Trophoblast cell (in vitro differentiated cells and primary cell): Measurements from ENCODE around the gene POTEB3. TPM values are rescaled to one million over a fixed set of nuclear protein-coding genes. Genes with fewer than 3 reads are reported as not detected.
"Not testable (repeated sequence)": the region's sequence is repeated elsewhere in the genome, so short reads cannot be mapped to it uniquely, and the experiment has no call there.

Source experiments
- DNase-seq, 2 donors: peaks; one replicate each; pipeline ENCODE4 v3.0.0-alpha.2; 2016
- H2AFZ ChIP-seq: 2 replicates; pipeline ENCODE4 v1.6.1; 2013; ENCODE audit warnings: low read length, moderate library complexity, mild to moderate bottlenecking; ENCODE audit not compliant: insufficient read depth, poor library complexity
- H2AK5ac ChIP-seq: 2 replicates; pipeline ENCODE4 v1.6.1; 2013; ENCODE audit warnings: mild to moderate bottlenecking, low read length
- H2BK120ac ChIP-seq: 2 replicates; pipeline ENCODE4 v1.6.1; 2013; ENCODE audit warnings: low read length, mild to moderate bottlenecking, moderate library complexity; ENCODE audit not compliant: insufficient read depth, poor library complexity
- H2BK12ac ChIP-seq: 2 replicates; pipeline ENCODE4 v1.6.1; 2013; ENCODE audit warnings: mild to moderate bottlenecking, low read length, moderate library complexity
- H2BK5ac ChIP-seq: 2 replicates; pipeline ENCODE4 v1.6.1; 2013; ENCODE audit warnings: low read length, low read depth, moderate library complexity, mild to moderate bottlenecking; ENCODE audit not compliant: poor library complexity
- H3K14ac ChIP-seq: 2 replicates; pipeline ENCODE4 v1.6.1; 2013; ENCODE audit warnings: mild to moderate bottlenecking, low read length
- H3K18ac ChIP-seq: 2 replicates; pipeline ENCODE4 v1.6.1; 2013; ENCODE audit warnings: mild to moderate bottlenecking, low read length
- H3K23ac ChIP-seq: 2 replicates; pipeline ENCODE4 v1.6.1; 2013; ENCODE audit warnings: low read length
- H3K27ac ChIP-seq: 2 replicates; pipeline ENCODE4 v1.5.1; 2013; ENCODE audit warnings: low read depth, mild to moderate bottlenecking, inconsistent platforms, low read length, moderate library complexity
- H3K27me3 ChIP-seq: 2 replicates; pipeline ENCODE4 v1.6.1; 2013; ENCODE audit warnings: inconsistent platforms, mild to moderate bottlenecking, low read length, moderate library complexity; ENCODE audit not compliant: insufficient read depth
- H3K36me3 ChIP-seq, 2 experiments: 1 replicate in 1 of 2; 2 replicates in 1 of 2; pipeline ENCODE4 v1.6.1; 2013; ENCODE audit warnings: low read length in 2 of 2, mild to moderate bottlenecking in 2 of 2, moderate library complexity in 1 of 2; ENCODE audit not compliant: insufficient read depth in 2 of 2, control insufficient read depth in 1 of 2
- H3K4ac ChIP-seq: 2 replicates; pipeline ENCODE4 v1.6.1; 2013; ENCODE audit warnings: low read depth, mild to moderate bottlenecking, low read length, moderate library complexity
- H3K4me1 ChIP-seq, 2 experiments: 1 replicate in 1 of 2; 2 replicates in 1 of 2; pipeline ENCODE4 v1.6.1; 2013; ENCODE audit warnings: low read length in 2 of 2, mild to moderate bottlenecking in 2 of 2, moderate library complexity in 1 of 2; ENCODE audit not compliant: insufficient read depth in 2 of 2, control insufficient read depth in 1 of 2
- H3K4me2 ChIP-seq: 2 replicates; pipeline ENCODE4 v1.6.1; 2013; ENCODE audit warnings: inconsistent platforms, mild to moderate bottlenecking, low read length, moderate library complexity
- H3K4me3 ChIP-seq: 2 replicates; pipeline ENCODE4 v1.5.1; 2013; ENCODE audit warnings: mild to moderate bottlenecking, low read depth, low read length, inconsistent platforms
- H3K79me1 ChIP-seq: one replicate; pipeline ENCODE4 v1.6.1; 2013; ENCODE audit warnings: low read length
- H3K79me2 ChIP-seq: 2 replicates; pipeline ENCODE4 v1.6.1; 2013; ENCODE audit warnings: low read length, mild to moderate bottlenecking; ENCODE audit not compliant: control insufficient read depth, insufficient read depth, poor library complexity
- H3K9ac ChIP-seq: 2 replicates; pipeline ENCODE4 v1.6.1; 2013; ENCODE audit warnings: mild to moderate bottlenecking, low read length
- H3K9me3 ChIP-seq: 2 replicates; pipeline ENCODE4 v1.6.1; 2013; ENCODE audit warnings: low read depth, mild to moderate bottlenecking, control low read depth, inconsistent platforms, low read length; ENCODE audit not compliant: insufficient read depth
- H4K12ac ChIP-seq: 2 replicates; pipeline ENCODE4 v1.6.1; 2013; ENCODE audit warnings: low read depth, mild to moderate bottlenecking, low read length, moderate library complexity
- H4K8ac ChIP-seq: 2 replicates; pipeline ENCODE4 v1.6.1; 2013; ENCODE audit warnings: low read depth, mild to moderate bottlenecking, low read length, moderate library complexity
- H4K91ac ChIP-seq: one replicate; pipeline ENCODE4 v1.6.1; 2013; ENCODE audit warnings: low read depth, mild to moderate bottlenecking, low read length, moderate library complexity
- WGBS: extraction: QIAGEN DNeasy Blood & Tissue Kit; methylation state at CpG from one replicate; pipeline ENCODE4 v1.1.7; 2013; ENCODE audit warnings: missing lambda C conversion rate; ENCODE audit not compliant: insufficient read length, insufficient coverage; ENCODE audit errors: extremely low coverage; 5-methylcytosine and 5-hydroxymethylcytosine counted together
- polyA plus RNA-seq: library from polyadenylated mRNA; stranded (reverse); fragments of 200-250 nt; gene quantifications from 2 replicates; pipeline ENCODE4 v1.2.3, GENCODE V29; 2013

The POTEB3 gene
- not detected in 2 replicates for polyA plus RNA-seq

GRCh38 chr15:21440399-21440798, at the start of gene POTEB3:
Gene POTEB3 (minus strand): TSS chr15:21440499. CDS start chr15:21440011, 488 bp downstream.
- not testable (repeated sequence) for H3K4ac ChIP-seq, H2BK120ac ChIP-seq, H3K18ac ChIP-seq, H3K23ac ChIP-seq, H3K36me3 ChIP-seq, DNase-seq, H3K14ac ChIP-seq, H3K27me3 ChIP-seq, H2AK5ac ChIP-seq, H3K4me1 ChIP-seq, H4K8ac ChIP-seq, H3K4me3 ChIP-seq, H2AFZ ChIP-seq, H3K27ac ChIP-seq, H4K12ac ChIP-seq, H2BK5ac ChIP-seq, H3K9ac ChIP-seq, H3K4me2 ChIP-seq, H3K79me2 ChIP-seq, H2BK12ac ChIP-seq, H4K91ac ChIP-seq, H3K9me3 ChIP-seq, H3K79me1 ChIP-seq
- no CpG with 5 or more reads among the region's 35 CpGs for WGBS

GRCh38 chr15:21453683-21454082, 13.4 kb upstream of the POTEB3 start:
- H3K14ac ChIP-seq, H4K8ac ChIP-seq, H3K4me1 ChIP-seq, H3K36me3 ChIP-seq, H3K27me3 ChIP-seq, H3K27ac ChIP-seq, H2BK12ac ChIP-seq, H4K91ac ChIP-seq, H2AK5ac ChIP-seq, H2AFZ ChIP-seq, H4K12ac ChIP-seq, H3K79me1 ChIP-seq, H3K4ac ChIP-seq, H3K9ac ChIP-seq, DNase-seq, H3K23ac ChIP-seq, H2BK5ac ChIP-seq, H3K4me2 ChIP-seq, H3K18ac ChIP-seq, H3K4me3 ChIP-seq, H3K79me2 ChIP-seq, H2BK120ac ChIP-seq, H3K9me3 ChIP-seq: not testable (repeated sequence)
- no CpG with 5 or more reads among the region's 6 CpGs for WGBS

- H3K4ac ChIP-seq, H3K4me3 ChIP-seq, H3K27me3 ChIP-seq, H3K9ac ChIP-seq, H2BK12ac ChIP-seq, H3K18ac ChIP-seq, H3K9me3 ChIP-seq, H2BK120ac ChIP-seq, H3K79me2 ChIP-seq, H4K91ac ChIP-seq, H3K14ac ChIP-seq, H2AFZ ChIP-seq, H3K4me1 ChIP-seq, H4K8ac ChIP-seq, H2AK5ac ChIP-seq, H2BK5ac ChIP-seq, H3K79me1 ChIP-seq, H3K4me2 ChIP-seq, H3K23ac ChIP-seq, H4K12ac ChIP-seq, H3K36me3 ChIP-seq, H3K27ac ChIP-seq: not testable (repeated sequence)
- DNase-seq, result peak in 1 of 2 donors; percentile 0
- no CpG with 5 or more reads among the region's 72 CpGs for WGBS
These were observed 11.7 kb upstream of the POTEB3 start for GRCh38 chr15:21451920-21452563.

GRCh38 chr15:21451487-21451886, 11.2 kb upstream of the POTEB3 start:
- H3K4me3 ChIP-seq, H4K12ac ChIP-seq, H2AK5ac ChIP-seq, H3K27me3 ChIP-seq, H3K9ac ChIP-seq, H2AFZ ChIP-seq, H3K18ac ChIP-seq, H3K4me2 ChIP-seq, H4K8ac ChIP-seq, H3K27ac ChIP-seq, H3K79me1 ChIP-seq, H4K91ac ChIP-seq, H3K4me1 ChIP-seq, H3K9me3 ChIP-seq, H3K23ac ChIP-seq, H3K4ac ChIP-seq, H3K36me3 ChIP-seq, H3K14ac ChIP-seq, H2BK120ac ChIP-seq, DNase-seq, H2BK12ac ChIP-seq, H3K79me2 ChIP-seq, H2BK5ac ChIP-seq: not testable (repeated sequence)
- WGBS, result no CpG with 5 or more reads among the region's 41 CpGs
